Muscle of arm (tissue), 12 donors: ENCODE results near the gene SLCO3A1. TPM values are rescaled to one million over a fixed set of nuclear protein-coding genes. Genes with fewer than 3 reads are reported as not detected.

ENCODE experiments used
- DNase-seq: peaks from one replicate; pipeline ENCODE4 v3.0.0-alpha.2; 2013
- polyA plus RNA-seq, 12 donors: library from polyadenylated mRNA; unstranded; fragments of 120-200 nt; gene quantifications; one replicate each; pipeline ENCODE4 v1.2.1, GENCODE V29; 2013; ENCODE audit not compliant: insufficient read length in 12 of 12

The SLCO3A1 gene
- polyA plus RNA-seq, 12 donors = 3.7 to 20.6 (median 6.6) TPM; not detected in 1

GRCh38 chr15:92158426-92158825 lies 304.9 kb downstream of the SLCO3A1 start:
- DNase-seq = no peak

- DNase-seq = no peak
Measured at GRCh38 chr15:92159481-92159880, 306.0 kb downstream of the SLCO3A1 start.

- no peak for DNase-seq
Measured at GRCh38 chr15:92159906-92160841, 306.7 kb downstream of the SLCO3A1 start.

GRCh38 chr15:92161039-92161670 lies 307.6 kb downstream of the SLCO3A1 start:
- DNase-seq = no peak

DNA sequence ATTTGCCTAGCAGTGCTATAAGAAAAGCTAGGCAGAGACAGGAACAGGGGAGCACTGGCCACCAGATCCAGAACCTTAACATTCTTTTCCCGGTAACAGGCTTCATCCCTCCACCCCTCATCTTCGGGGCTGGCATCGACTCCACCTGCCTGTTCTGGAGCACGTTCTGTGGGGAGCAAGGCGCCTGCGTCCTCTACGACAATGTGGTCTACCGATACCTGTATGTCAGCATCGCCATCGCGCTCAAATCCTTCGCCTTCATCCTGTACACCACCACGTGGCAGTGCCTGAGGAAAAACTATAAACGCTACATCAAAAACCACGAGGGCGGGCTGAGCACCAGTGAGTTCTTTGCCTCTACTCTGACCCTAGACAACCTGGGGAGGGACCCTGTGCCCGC lies 309.1 kb downstream of the SLCO3A1 start:
- DNase-seq = no peak

GRCh38 chr15:92163641-92164040 lies 310.1 kb downstream of the SLCO3A1 start:
- no peak for DNase-seq

DNA sequence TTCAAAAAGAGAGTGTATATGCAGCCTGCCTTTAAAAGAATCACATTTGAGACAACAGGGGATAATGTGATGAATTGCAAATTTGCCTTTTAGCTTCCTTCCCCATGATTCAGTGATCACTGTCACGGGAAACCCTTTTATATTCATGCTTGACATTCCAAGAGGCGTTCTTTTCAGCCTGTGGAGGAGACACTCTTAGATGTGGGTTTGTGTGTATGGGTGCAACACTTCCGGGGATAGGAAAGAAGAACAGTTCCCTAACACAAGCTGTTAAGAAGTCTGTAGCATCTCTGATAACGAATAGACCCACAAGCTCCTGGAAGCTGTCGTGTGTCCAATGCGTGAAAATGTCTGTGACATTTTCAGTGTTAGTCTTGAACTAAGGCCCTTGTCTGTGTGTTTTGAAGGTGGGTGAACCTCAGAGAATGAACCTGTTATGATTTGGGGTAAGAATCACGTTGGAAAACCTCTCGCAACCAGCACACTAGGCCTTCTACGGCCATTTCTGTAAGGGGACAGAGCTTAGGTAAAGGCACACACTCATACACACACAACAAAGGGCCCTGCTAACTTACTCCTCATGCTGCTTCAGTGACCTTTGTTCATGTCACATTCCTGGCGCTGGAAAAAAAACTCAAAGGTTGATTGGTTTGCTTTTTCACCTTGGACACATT lies 311.0 kb downstream of the SLCO3A1 start:
- no peak for DNase-seq

DNA sequence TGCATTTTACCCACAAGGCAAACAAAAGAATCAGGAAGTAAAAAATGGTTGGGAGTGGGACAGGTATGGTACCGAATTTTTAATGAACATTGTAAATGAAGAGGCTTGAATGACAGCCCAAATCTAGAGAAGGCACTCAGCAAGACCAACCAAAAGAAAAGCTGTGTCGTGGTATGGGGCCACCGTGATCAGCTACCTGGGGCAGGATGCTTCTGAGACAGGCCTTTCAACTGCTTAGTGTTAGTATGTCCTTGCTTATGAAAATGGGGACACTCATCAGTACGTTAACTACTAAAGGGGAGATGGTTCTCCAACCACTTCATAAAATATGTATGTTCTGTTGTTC lies 311.5 kb downstream of the SLCO3A1 start:
- DNase-seq = no peak

GRCh38 chr15:92166029-92166428 lies 312.5 kb downstream of the SLCO3A1 start:
- DNase-seq = no peak

DNA sequence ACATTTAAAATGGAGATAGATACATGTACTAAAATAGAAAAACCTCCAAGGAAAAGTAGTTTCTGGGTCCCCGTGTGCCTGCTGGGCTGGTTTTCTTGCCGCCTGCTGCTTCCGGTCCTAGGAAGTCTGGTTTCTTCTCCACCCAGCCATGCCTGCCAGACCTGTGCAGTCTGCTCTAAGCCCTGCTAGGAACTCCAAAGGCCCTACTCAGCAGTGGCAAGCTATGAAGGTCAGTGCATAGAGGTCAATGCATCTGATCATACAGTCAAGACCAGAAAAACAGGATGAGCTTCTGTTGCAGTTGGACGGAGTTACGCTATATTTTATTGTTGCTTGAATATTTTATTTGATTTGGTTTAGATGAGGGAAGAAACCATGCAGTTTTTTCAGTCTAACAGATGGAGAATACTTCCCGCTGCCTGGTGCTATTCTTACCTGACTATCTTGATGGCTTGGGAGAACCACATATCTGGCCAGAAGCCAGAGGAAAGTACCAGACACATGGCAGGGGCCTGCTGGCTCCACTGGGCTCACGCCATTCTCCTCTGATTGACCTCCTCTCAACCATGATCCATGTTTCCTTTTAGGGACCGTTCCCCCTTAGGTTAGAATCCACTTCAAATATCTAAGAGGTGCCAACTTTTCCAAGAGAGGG lies 313.4 kb downstream of the SLCO3A1 start:
- no peak for DNase-seq

GRCh38 chr15:92167451-92167850 lies 313.9 kb downstream of the SLCO3A1 start:
- no peak for DNase-seq

GRCh38 chr15:92168066-92168683 lies 314.7 kb downstream of the SLCO3A1 start:
- DNase-seq = no peak

- no peak for DNase-seq
Measured at GRCh38 chr15:92170897-92171296, 317.4 kb downstream of the SLCO3A1 start.

GRCh38 chr15:92178911-92179310 lies 325.4 kb downstream of the SLCO3A1 start:
- DNase-seq = no peak

DNA sequence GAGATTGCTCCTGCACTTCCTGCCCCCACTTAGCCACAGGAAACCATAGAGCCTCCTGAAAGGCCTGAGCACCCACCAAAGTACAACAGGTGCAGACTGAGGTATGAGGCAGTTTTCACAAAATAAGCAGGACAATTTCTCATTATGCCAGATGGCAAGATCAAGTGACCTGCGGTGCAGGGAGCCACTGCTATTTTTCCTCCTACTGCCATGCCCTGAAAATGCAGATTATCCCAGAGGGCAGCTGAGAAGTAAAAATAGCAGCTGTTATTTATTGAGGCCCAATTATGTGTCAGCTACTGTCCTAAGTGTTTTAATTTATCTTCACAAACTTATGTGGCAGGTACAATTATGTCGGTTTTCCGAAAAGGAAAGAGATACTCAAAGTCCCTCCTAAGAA lies 330.6 kb downstream of the SLCO3A1 start:
- no peak for DNase-seq

GRCh38 chr15:92184679-92185230 lies 331.2 kb downstream of the SLCO3A1 start:
- no peak for DNase-seq

GRCh38 chr15:92187975-92188374 lies 334.5 kb downstream of the SLCO3A1 start:
- no peak for DNase-seq

- no peak for DNase-seq
Measured at GRCh38 chr15:92189166-92189565, 335.7 kb downstream of the SLCO3A1 start.

DNA sequence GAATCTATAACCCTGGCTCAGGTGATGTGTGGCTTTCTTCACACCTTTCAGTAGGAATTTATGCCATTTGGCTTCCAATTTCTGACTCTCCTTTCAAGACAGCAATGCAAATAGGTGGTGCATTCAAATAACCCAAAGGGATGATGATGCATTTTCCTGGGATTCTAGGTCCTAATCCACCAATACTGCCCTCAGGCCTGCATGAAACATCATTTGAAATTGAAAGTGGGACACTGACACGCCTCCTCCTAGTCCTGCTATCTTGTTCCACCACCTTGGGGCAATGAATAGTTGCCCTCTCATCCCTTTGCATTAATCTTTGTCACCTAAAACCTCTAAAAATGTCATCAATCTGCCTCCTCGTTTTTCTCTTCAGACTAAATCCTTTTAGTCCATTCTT lies 341.7 kb downstream of the SLCO3A1 start:
- no peak for DNase-seq

GRCh38 chr15:92196342-92196741 lies 342.8 kb downstream of the SLCO3A1 start:
- no peak for DNase-seq

DNA sequence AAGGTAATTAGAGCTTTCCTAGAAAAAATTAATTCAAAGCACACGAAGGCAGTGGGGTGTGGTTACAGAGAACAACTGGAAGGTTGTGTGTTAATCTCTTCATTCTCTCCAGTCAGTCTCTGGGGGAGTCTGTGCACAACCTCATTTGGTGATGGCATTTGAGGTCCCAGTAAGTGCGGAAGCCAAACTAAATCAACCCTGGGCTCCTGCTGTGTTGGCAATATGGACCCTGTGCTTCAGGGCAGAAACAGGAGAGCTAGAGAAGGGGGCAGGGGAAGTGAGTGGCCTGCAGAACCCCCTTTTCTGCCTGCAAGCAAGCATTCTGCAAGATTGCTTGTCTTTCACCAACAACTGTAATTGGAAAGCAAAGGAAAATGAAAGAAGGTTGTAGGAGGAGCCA lies 344.2 kb downstream of the SLCO3A1 start:
- no peak for DNase-seq
